SK-N-SH treated with all-trans-retinoic acid at 6 μM for 48 hours (cell line): ENCODE data around the gene ANKRD11.

Source experiments
- ATAC-seq: fragments of 200-7000 bp; cut with Tn5 transposase; 3 replicates; pipeline ENCODE4 v1.9.1; 2020; ENCODE audit warnings: mild to moderate bottlenecking, moderate library complexity
- ARNTL ChIP-seq: fragments of 450-650 bp; formaldehyde crosslinking; IDR thresholded peaks from 2 replicates; pipeline ENCODE4 v1.5.0; 2020; ENCODE audit warnings: low read depth, mild to moderate bottlenecking, moderate library complexity, borderline replicate concordance
- CREB5 ChIP-seq: fragments of 250-450 bp; sonication (Bioruptor Pico); IDR thresholded peaks from 2 replicates; pipeline ENCODE4 v1.5.1; 2020; ENCODE audit warnings: low read depth, mild to moderate bottlenecking, moderate library complexity
- CSDC2 ChIP-seq: fragments of 250-450 bp; sonication (Bioruptor Pico); IDR thresholded peaks from 2 replicates; pipeline ENCODE4 v1.5.0; 2020; ENCODE audit warnings: mild to moderate bottlenecking, moderate library complexity
- CSRNP3 ChIP-seq: fragments of 250-450 bp; sonication (Bioruptor Pico); IDR thresholded peaks from 2 replicates; pipeline ENCODE4 v1.5.1; 2021; ENCODE audit warnings: mild to moderate bottlenecking, moderate library complexity
- ESRRG ChIP-seq: fragments of 250-450 bp; sonication (Bioruptor Pico); IDR thresholded peaks from 2 replicates; pipeline ENCODE4 v1.6.1; 2021; ENCODE audit warnings: mild to moderate bottlenecking
- OSR1 ChIP-seq: fragments of 250-450 bp; sonication (Bioruptor Pico); IDR thresholded peaks from 2 replicates; pipeline ENCODE4 v1.8.0; 2022; ENCODE audit warnings: moderate library complexity, mild to moderate bottlenecking, inconsistent platforms
- PATZ1 ChIP-seq: fragments of 250-450 bp; sonication (Bioruptor Pico); IDR thresholded peaks from 2 replicates; pipeline ENCODE4 v1.8.0; 2020; ENCODE audit warnings: mild to moderate bottlenecking, moderate library complexity, borderline replicate concordance
- PPARA ChIP-seq: fragments of 250-450 bp; sonication (Bioruptor Pico); IDR thresholded peaks from 2 replicates; pipeline ENCODE4 v1.5.0; 2020; ENCODE audit warnings: mild to moderate bottlenecking, borderline replicate concordance
- SNAI2 ChIP-seq: fragments of 250-450 bp; sonication (Bioruptor Pico); IDR thresholded peaks from 2 replicates; pipeline ENCODE4 v1.5.0; 2020; ENCODE audit warnings: mild to moderate bottlenecking, moderate library complexity
- TCF4 ChIP-seq: fragments of 250-450 bp; sonication (Bioruptor Pico); IDR thresholded peaks from 2 replicates; pipeline ENCODE4 v1.8.0; 2021; ENCODE audit warnings: mild to moderate bottlenecking, moderate library complexity, borderline replicate concordance
- TOX ChIP-seq: fragments of 250-450 bp; sonication (Bioruptor Pico); IDR thresholded peaks from 2 replicates; pipeline ENCODE4 v1.8.0; 2021; ENCODE audit warnings: mild to moderate bottlenecking, moderate library complexity, borderline replicate concordance
- TSHZ2 ChIP-seq: fragments of 250-450 bp; sonication (Bioruptor Pico); IDR thresholded peaks from 2 replicates; pipeline ENCODE4 v1.5.0; 2020; ENCODE audit warnings: mild to moderate bottlenecking, moderate library complexity
- ZC3H10 ChIP-seq: fragments of 250-450 bp; sonication (Bioruptor Pico); IDR thresholded peaks from 2 replicates; pipeline ENCODE4 v1.5.1; 2021; ENCODE audit warnings: mild to moderate bottlenecking, moderate library complexity
- ZFP3 ChIP-seq: fragments of 250-450 bp; sonication (Bioruptor Pico); IDR thresholded peaks from 2 replicates; pipeline ENCODE4 v1.5.0; 2020; ENCODE audit warnings: mild to moderate bottlenecking, moderate library complexity
- ZFP30 ChIP-seq: fragments of 450-650 bp; formaldehyde crosslinking; IDR thresholded peaks from 2 replicates; pipeline ENCODE4 v1.5.0; 2022; ENCODE audit warnings: mild to moderate bottlenecking, moderate library complexity
- ZNF565 ChIP-seq: fragments of 450-650 bp; formaldehyde crosslinking; conservative IDR thresholded peaks from 2 replicates; pipeline ENCODE4 v1.5.0; 2020; ENCODE audit warnings: low read depth, mild to moderate bottlenecking, moderate library complexity
- ZNF8 ChIP-seq: fragments of 450-650 bp; formaldehyde crosslinking; IDR thresholded peaks from 2 replicates; pipeline ENCODE4 v1.5.0; 2020; ENCODE audit warnings: mild to moderate bottlenecking, moderate library complexity

The ANKRD11 gene

GRCh38 chr16:89275837-89276720 is 214.3 kb downstream of the ANKRD11 start:
- TF ChIP-seq ARNTL (CRISPR knock-in tag) (no peak), ZFP3 (CRISPR knock-in tag) (no peak), PATZ1 (CRISPR knock-in tag) (no peak)
- ATAC-seq, result no peak

GRCh38 chr16:89275284-89275584 is 215.1 kb downstream of the ANKRD11 start:
- ATAC-seq, result no peak
- no peak for TF ChIP-seq TSHZ2 (CRISPR knock-in tag)

- ATAC-seq, result no peak
Observed at GRCh38 chr16:89274561-89275283, 215.6 kb downstream of the ANKRD11 start.

GRCh38 chr16:89273741-89274472 is 216.5 kb downstream of the ANKRD11 start:
- no peak for ATAC-seq
- TF ChIP-seq ZNF8 (no peak), PATZ1 (CRISPR knock-in tag) (no peak), ESRRG (CRISPR knock-in tag) (no peak), OSR1 (CRISPR knock-in tag) (no peak), CSDC2 (CRISPR knock-in tag) (no peak), ZC3H10 (no peak), ZFP30 (CRISPR knock-in tag) (no peak), TOX (CRISPR knock-in tag) (no peak), TCF4 (no peak), ZNF565 (no peak), SNAI2 (CRISPR knock-in tag) (no peak), ZFP3 (CRISPR knock-in tag) (no peak), PPARA (CRISPR knock-in tag) (no peak), CSRNP3 (CRISPR knock-in tag) (no peak)

More at GRCh38 chr16:89274561-89275283, 215.6 kb downstream of the ANKRD11 start:
- TF ChIP-seq CREB5 (CRISPR knock-in tag) (no peak), CSDC2 (CRISPR knock-in tag) (no peak), ZNF565 (no peak)
